Osteoblast (primary cell): ENCODE measurements around the gene GRIK2. TPM values are rescaled to one million over a fixed set of nuclear protein-coding genes. Genes with fewer than 3 reads are reported as not detected.

Source experiments
- DNase-seq: peaks from one replicate; pipeline ENCODE4 v3.0.0; 2011; ENCODE audit warnings: low spot score, mixed read lengths; ENCODE audit not compliant: insufficient read length; ENCODE audit errors: missing footprints
- H2AFZ ChIP-seq: 2 replicates; pipeline ENCODE4 v1.6.0; 2011; ENCODE audit warnings: mild to moderate bottlenecking, low read length
- H3K27ac ChIP-seq: 2 replicates; pipeline ENCODE4 v1.5.1; 2011; ENCODE audit warnings: mild to moderate bottlenecking, low read depth, low read length, moderate library complexity
- H3K27me3 ChIP-seq: 2 replicates; pipeline ENCODE4 v1.6.0; 2012; ENCODE audit warnings: mild to moderate bottlenecking, control low read depth, inconsistent platforms, low read length, moderate library complexity; ENCODE audit not compliant: insufficient read depth
- H3K36me3 ChIP-seq: 2 replicates; pipeline ENCODE4 v1.5.1; 2011; ENCODE audit warnings: mild to moderate bottlenecking, low read length, control low read depth, moderate library complexity; ENCODE audit not compliant: insufficient read depth
- H3K4me1 ChIP-seq: 2 replicates; pipeline ENCODE4 v1.5.1; 2011; ENCODE audit warnings: mild to moderate bottlenecking, low read length, control low read depth, moderate library complexity; ENCODE audit not compliant: insufficient read depth
- H3K4me2 ChIP-seq: 2 replicates; pipeline ENCODE4 v1.6.0; 2011; ENCODE audit warnings: mild to moderate bottlenecking, low read length; ENCODE audit not compliant: insufficient read depth
- H3K4me3 ChIP-seq: fragments of 200-600 bp; sonication (generic); 3 replicates; pipeline ENCODE4 v1.5.1; 2012; ENCODE audit warnings: mild to moderate bottlenecking, low read length, inconsistent platforms; ENCODE audit not compliant: insufficient read depth
- H3K79me2 ChIP-seq: 2 replicates; pipeline ENCODE4 v1.6.0; 2012; ENCODE audit warnings: mild to moderate bottlenecking, low read length, control low read depth, inconsistent platforms; ENCODE audit not compliant: insufficient read depth
- H3K9me3 ChIP-seq: 2 replicates; pipeline ENCODE4 v1.5.1; 2011; ENCODE audit warnings: low read depth, low read length, control low read depth
- H4K20me1 ChIP-seq: 2 replicates; pipeline ENCODE4 v1.6.0; 2012; ENCODE audit warnings: mild to moderate bottlenecking, low read length, control low read depth; ENCODE audit not compliant: insufficient read depth
- CTCF ChIP-seq: IDR thresholded peaks from 2 replicates; pipeline ENCODE4 v1.5.1; 2011; ENCODE audit warnings: mild to moderate bottlenecking, low read depth, low read length, moderate library complexity; ENCODE audit errors: extremely low read depth
- total RNA-seq: library from RNA; depleted of rRNA; stranded (reverse); fragments of >200 nt; gene quantifications from 2 replicates; pipeline ENCODE4 v1.2.3, GENCODE V29; 2012

GRIK2 gene
- total RNA-seq, 1 donor: 0.72 TPM

- no peak for DNase-seq
- no peak for TF ChIP-seq CTCF
Observed at GRCh38 chr6:101541894-101542293, 148.4 kb downstream of the GRIK2 start.

GRCh38 chr6:101543796-101544195 lies 150.3 kb downstream of the GRIK2 start:
- TF ChIP-seq CTCF: no peak
- no peaks in the 10 kb centered on the region for H3K9me3 ChIP-seq
- H3K27ac ChIP-seq: no peak overlapping the region
- no peak overlapping the region for H3K4me2 ChIP-seq
- H3K27me3 ChIP-seq: no peaks in the 10 kb centered on the region
- H3K36me3 ChIP-seq: no peaks in the 10 kb centered on the region
- no peaks in the 10 kb centered on the region for H4K20me1 ChIP-seq
- H3K4me3 ChIP-seq: no peak overlapping the region
- H3K79me2 ChIP-seq: no peaks in the 10 kb centered on the region
- DNase-seq: no peak
- H2AFZ ChIP-seq: no peak overlapping the region
- H3K4me1 ChIP-seq: no peaks in the 10 kb centered on the region

More at GRCh38 chr6:101541894-101542293, 148.4 kb downstream of the GRIK2 start:
- H3K27ac ChIP-seq: no peak overlapping the region
- no peaks in the 10 kb centered on the region for H3K36me3 ChIP-seq
- no peak overlapping the region for H3K4me3 ChIP-seq
- no peaks in the 10 kb centered on the region for H3K27me3 ChIP-seq
- H3K9me3 ChIP-seq: no peaks in the 10 kb centered on the region
- H3K4me1 ChIP-seq: no peaks in the 10 kb centered on the region
- H3K4me2 ChIP-seq: no peak overlapping the region
- no peak overlapping the region for H2AFZ ChIP-seq
- H3K79me2 ChIP-seq: no peaks in the 10 kb centered on the region
- no peaks in the 10 kb centered on the region for H4K20me1 ChIP-seq

- H3K4me3 ChIP-seq: no peak overlapping the region
- no peak for TF ChIP-seq CTCF
- no peaks in the 10 kb centered on the region for H3K36me3 ChIP-seq
- H4K20me1 ChIP-seq: no peaks in the 10 kb centered on the region
- H2AFZ ChIP-seq: no peak overlapping the region
- H3K4me1 ChIP-seq: no peaks in the 10 kb centered on the region
- H3K4me2 ChIP-seq: no peak overlapping the region
- no peaks in the 10 kb centered on the region for H3K79me2 ChIP-seq
- H3K27ac ChIP-seq: no peak overlapping the region
- no peaks in the 10 kb centered on the region for H3K9me3 ChIP-seq
- peak; percentile 6 for DNase-seq
- no peaks in the 10 kb centered on the region for H3K27me3 ChIP-seq
Observed at GRCh38 chr6:101544286-101544685, 150.8 kb downstream of the GRIK2 start.

- Histone ChIP-seq H3K4me2 (no peak overlapping the region), H2AFZ (no peak overlapping the region), H3K27ac (no peak overlapping the region), H3K4me1 (no peaks in the 10 kb centered on the region), H3K79me2 (no peaks in the 10 kb centered on the region), H3K27me3 (no peaks in the 10 kb centered on the region), H4K20me1 (no peaks in the 10 kb centered on the region), H3K9me3 (no peaks in the 10 kb centered on the region), H3K36me3 (no peaks in the 10 kb centered on the region), H3K4me3 (no peak overlapping the region)
- TF ChIP-seq CTCF: no peak
- DNase-seq: peak; percentile 6
Observed at GRCh38 chr6:101545191-101545590, 151.7 kb downstream of the GRIK2 start.
